GM21360 (cell line): ENCODE results near the gene ITGA2B.

Source experiments
- ATAC-seq: cut with Tn5 transposase; IDR thresholded peaks from one replicate; pipeline ENCODE4 v1.9.1; 2021; ENCODE audit warnings: mild to moderate bottlenecking, moderate library complexity; ENCODE audit not compliant: unreplicated experiment

Gene ITGA2B

DNA sequence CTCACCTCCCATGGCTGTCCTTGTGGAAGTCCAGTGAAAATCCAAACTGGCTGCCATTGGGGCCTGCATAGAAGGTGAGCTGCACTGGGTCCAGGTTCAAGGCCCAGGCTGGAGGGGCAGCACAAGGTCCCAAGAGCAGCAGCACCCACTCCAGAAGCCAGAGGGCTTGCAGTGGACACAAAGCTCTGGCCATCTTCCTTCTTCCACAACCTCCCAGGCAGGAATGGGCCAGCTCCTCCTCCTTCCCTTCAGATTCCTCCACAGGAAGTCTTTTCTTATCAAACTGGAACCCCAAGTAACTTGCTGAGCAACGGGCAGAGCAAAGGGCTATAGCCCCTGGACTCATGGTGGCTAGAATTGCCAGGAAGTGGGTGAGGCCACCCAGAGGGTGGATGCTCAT lies at the start of gene ITGA2B:
Gene ITGA2B (minus strand): TSS at position 369 of the 400 bp plus-strand sequence. CDS start 176 bp downstream, at position 193.
- ATAC-seq, result no peak

- ATAC-seq, result no peak
Measured at GRCh38 chr17:44439168-44439567, 49.7 kb upstream of the ITGA2B start.

GRCh38 chr17:44438636-44439035 lies 49.2 kb upstream of the ITGA2B start:
- ATAC-seq, result no peak

- no peak for ATAC-seq
Measured at GRCh38 chr17:44436336-44436735, 46.9 kb upstream of the ITGA2B start.

DNA sequence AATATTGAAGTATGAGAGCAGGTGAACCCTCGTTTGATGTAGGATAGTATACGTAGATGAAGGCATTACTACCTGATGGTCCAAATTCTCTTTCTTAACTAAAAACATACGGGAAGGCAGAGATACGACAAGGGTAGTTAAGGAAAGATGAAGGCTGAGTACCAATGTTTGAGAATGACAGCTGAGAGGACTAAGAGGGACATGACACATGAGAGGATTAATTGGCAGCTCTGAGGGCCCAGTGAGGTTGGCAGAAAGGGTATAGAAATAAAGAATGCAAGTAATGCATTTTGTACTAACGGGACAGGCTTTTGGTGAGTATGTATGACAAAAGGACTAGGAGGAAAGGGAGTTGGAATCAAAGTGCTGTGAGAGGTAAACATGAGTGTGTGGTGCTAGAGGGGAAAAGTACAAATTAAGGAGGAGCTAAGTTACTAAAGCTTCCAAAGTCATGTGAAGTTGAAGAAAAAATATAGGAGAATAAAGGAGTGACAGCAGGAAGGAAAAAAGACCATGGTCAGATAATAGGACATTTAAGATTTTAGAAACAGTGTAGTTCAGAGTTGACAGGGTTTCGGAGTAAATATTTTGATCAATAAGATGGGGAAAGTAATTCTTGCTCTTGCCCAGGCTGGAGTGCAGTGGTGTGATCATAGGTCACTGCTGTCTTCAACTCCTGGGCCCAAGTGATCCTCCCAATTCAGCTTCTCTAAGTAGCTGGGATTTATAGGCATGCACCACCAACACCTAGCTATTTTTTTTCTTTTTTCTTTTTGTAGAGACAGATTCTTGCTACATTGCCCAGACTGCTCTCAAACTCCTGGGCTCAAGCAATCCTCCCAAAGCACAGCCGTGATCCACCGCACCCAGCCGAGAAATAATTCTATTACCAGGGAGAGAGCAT lies 43.1 kb upstream of the ITGA2B start:
- no peak for ATAC-seq

DNA sequence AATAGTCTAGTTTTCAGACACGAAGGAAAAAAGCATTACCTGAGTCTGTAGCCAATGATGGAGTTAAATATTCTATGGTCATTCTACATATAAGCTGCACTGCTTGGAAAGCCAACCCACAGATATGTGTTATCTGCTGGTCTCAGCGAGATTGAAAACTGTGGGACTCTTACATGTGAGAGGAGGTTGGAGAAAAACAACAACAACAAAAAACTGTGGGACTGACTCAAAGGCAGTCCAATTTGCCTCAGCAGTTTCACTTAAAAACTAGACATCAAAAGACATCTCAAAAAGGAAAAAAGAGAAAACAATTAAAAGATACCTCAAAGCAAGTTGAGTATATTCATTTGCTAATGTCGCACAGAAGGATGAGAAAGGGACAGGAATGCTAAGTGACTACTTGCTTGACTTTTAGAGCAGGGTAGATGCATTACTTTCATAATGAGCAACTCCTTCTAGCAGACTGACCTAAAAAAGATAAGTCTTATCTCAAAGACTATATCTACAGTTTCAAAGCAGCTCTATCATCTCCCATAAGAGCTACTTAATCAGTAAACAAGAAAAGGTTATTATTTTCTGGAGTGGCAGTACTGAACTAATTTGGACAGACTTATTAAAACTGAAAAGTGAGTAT lies 35.5 kb upstream of the ITGA2B start:
- ATAC-seq, result no peak

DNA sequence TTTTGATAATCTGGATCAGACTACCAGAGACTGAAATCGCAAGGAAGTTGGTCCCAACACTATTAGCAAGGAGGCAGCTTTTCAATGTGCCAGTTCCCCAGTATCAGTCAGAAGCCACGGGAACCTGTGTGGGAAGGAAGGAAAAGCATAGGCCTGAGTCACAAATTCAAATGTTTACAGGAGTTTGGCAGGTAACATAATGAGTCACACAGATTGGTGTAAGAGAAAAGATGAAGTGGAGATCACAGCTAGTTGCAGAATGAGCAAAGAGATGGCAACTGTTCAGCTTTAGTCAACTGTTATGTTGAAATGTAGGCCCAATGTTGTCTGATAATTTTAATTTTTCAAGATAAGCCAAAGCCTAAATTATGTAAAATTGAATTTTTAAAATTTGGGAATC lies 28.1 kb upstream of the ITGA2B start:
- ATAC-seq, result no peak

DNA sequence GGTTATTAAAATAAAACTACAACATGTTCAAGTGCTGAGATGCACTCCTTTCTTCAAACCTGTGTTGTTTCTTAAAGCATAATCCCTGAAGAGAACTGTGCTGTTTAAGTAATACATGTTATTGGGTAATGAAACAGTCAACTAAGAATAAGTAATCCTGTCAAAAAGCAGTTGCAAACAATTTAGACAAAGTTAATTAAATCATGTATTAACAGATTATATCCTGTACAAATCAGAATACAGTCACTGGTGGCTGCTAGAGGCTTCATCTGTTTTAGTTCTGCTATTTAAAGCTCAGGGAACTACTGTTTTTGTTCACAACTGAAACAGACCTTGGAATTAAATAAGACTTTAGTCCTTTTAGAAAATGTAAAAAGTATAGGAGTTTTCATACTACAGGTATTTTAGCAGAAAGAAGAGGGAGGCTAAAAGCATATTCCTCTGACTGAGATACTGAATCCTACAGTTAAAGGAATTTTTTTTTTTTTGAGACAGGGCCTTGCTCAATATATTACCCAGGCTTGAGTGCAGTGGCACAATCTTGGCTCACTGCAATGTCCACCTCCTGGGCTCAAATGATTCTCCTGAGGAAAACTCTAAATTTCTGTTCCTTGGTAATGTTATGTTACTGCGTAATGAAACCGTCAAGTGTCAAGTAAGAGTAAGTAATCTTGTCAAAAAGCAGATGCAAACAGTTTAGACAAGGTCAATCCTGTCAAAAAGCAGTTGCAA lies 27.3 kb upstream of the ITGA2B start:
- no peak for ATAC-seq

DNA sequence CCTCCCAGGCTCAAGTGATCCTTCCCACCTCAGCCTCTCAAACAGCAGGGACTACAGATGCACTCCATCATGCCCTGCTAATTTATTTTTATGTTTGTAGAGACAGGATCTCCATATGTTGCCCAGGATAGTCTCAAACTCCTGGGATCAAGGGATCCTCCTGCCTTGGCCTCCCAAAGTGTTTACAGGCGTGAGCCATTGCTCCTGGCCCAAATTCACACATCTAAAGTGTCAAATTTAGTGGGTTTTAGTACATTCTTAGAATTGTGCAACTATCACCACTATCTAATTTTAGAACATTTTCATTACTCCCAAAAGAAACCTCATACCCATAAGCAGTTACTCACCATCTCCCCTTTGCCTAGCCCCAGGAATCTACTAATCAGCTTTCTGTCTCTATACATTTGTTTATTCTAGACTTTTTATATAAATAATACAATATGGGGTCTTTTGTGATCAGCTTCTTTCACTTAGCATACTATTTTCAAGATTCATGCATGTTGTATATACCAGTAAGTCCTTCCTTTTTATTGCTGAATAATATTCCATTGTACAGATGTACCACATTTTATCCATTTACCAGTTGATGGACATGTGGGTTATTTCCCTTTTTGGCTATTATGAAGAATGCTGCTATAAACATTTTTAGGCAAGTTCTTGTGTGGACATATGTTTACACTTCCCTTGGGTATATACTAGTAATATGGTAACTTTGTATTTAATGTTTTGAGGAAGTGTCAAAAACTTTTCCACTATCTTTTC lies 25.1 kb upstream of the ITGA2B start:
- no peak for ATAC-seq

DNA sequence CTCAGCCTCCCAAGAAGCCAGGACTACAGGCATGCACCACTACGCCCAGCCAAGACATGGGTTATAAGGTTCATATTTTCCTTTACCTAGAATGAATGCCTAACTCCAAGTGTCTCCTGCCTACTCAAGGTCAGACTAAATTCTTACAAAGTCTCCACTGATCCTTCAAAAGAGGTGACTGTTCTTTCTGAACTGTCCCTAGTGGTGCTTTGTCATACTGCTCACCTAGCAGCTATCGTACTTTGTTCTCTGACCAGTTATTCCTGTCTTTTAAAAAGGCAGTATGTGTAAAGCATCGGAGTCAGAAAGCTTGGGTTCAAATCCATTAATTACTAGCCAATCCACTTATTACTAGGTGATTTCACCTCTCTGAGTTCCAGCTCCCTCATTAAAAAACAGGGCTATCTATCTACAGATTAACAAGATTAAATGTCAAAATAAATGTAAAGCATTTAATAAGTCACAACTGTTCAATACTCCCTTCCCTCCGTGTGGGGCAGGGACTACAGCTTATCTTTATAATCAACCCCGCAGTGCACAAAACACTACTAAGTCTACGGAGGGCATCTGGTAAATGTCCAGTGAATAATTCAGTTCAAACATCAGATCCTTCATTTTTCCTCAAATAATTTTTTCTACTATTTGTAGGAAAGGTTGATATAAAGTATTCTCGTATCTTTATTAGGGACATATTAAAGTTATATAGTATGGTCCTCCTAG lies 20.0 kb upstream of the ITGA2B start:
- ATAC-seq, result no peak

GRCh38 chr17:44408786-44409185 lies 19.3 kb upstream of the ITGA2B start:
- ATAC-seq, result no peak

DNA sequence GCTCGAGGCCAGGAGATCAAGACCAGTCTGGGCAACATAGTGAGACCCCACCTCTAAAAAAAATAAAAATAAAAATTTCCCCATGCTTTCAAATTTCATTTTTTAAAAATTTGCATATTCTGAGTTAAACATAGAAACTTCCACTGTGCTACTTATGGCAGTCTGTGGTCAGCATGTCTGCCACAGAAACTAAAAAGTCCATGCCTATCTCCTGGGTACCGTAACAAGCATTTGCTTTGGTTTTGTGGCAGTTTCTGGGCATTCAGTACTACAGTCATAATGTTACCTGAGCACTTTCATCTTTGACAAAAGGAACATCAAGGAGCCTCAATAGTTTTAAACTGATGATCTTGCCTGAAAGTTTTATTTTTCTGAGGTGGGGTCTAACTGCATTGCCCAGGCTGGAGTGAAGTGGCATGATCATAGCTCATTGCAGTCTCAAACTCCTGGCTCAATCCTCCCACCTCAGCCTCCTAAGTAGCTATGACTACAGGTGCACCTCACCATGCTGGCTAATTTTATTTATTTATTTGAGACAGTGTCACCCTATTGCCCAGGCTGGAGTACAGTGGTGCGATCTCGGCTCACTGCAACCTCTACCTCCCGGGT lies 13.2 kb upstream of the ITGA2B start:
- no peak for ATAC-seq

- no peak for ATAC-seq
Measured at GRCh38 chr17:44400226-44400847, 10.9 kb upstream of the ITGA2B start.

DNA sequence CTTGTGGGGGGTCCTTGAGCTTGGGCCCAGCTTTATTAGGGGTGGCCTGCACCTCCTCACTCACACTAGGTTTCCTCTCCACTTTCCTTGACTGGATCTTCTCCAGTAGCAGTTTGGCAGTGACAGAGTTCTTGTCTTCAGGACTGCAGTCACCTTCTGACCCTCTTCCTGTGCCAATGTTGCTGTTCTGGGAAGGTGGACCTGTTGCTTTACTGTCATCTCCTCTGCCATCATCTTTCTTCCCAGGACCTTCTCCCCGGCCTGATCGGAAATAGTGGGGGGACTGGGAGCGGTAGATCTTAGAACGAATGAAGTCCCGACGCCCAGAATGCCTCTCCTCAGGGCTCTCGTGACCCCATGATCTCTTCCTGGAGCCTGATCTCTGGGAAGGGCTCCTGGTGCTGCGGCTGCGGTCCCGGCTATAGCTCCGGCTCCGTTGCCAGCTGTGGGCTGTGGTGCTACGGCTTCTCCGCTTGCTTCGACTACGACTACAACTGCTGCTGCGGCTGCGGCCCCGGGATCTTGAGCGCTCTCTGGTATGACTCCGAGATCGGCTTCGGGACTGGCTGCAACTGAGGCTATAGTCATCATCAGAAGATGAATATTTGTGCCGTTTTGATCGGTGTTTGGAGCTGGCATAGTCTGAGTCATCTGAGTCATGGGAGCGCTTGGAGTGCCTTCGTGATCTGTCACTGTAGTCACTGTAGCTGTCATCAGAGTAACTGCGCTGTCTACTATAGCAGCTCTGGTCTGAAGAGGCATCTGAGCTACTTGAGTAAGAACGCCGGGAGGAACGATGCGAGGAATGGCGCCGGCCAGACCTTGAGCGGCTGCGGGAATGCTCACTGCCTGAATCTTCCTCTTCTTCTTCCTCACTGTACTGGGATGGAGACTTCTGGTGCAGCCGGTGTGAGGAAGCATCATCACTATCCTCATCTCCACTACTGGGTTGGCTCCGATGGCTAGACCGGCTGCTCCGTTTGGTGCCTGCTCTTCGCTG lies 9.5 kb upstream of the ITGA2B start:
- no peak for ATAC-seq

- ATAC-seq, result no peak
Measured at GRCh38 chr17:44397479-44398440, 8.3 kb upstream of the ITGA2B start.

DNA sequence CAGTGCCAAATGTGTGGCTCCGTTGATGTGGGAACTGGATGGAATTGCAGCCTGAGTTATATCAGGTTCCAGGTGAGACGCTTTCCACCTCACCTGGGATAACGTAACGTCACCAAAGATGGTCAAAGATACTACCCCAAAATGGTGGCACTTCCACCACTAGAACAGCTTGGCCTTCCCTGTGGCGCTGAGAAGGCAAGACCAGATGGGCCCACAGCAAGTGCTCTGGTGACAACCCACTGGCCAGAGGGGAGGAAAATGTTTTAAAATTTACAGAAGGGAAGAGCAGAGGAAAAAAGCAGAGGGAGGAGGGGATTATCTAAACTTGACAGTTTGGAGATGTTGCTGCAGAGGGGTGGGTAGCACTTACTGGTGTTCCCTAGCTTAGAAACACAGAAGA lies 7.5 kb upstream of the ITGA2B start:
- no peak for ATAC-seq

DNA sequence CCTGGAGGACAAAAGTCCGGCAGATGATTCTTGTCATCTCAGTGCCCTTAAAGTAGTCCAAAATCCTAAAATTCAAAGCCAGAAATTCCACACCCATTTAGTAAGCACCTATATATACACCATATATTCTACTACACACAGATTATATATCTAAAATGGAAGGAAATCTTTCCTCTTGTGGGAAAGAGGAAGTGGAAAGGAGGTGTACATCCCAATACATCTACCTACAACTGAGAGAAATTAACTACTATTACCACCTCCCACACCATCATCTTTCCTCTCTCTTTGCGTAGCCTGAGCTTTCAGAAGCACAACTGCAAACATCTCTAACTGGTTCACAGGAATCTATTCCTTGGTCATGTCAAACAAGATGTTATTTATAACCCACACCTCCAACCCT lies 5.4 kb upstream of the ITGA2B start:
- no peak for ATAC-seq
